ENCODE results near the gene CLCNKA. TPM values are rescaled to one million over a fixed set of nuclear protein-coding genes. Genes with fewer than 3 reads are reported as not detected.

CLCNKA gene
- total and polyA plus RNA-seq, 2 of the 8 experiments (the other 6 are each of a cell fraction or from before 2014, with no cell fraction given) = 0.95 to 2.0 TPM

DNA sequence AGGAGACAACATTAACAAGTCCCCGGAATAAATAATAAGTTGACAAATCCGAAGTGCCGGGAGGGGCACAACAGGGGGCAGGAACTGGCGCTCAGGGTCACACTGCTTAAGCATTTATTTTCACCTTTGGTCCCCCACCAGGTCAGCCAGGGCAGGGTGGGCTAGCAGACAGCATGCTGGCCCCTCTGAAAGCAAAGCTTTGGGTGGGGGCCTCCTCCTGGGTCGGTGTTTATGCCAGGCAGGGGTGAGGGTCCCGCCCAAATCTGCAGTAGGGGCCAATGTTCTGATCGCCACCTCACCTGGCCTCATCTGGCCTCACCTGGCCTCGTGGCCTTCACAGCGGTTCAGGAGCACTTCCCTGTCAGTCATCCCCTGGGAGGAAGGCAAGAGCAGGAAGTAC, 59.8 kb downstream of the CLCNKA start (continued):
- TF ChIP-seq ATF3 (IDR thresholded peaks at IDR 0.05; ENCODE audit: insufficient read depth, low read depth, low read length) = no peak
- no peak for TF ChIP-seq KDM5A (IDR thresholded peaks at IDR 0.05; ENCODE audit: low read length)
- TF ChIP-seq ATF2 (IDR thresholded peaks at IDR 0.05; ENCODE audit: low read length) = no peak
- TF ChIP-seq BCL11A (IDR thresholded peaks at IDR 0.05; ENCODE audit: low read depth in 2 of 2, low read length in 2 of 2) = no peak
- TF ChIP-seq GABPA (IDR thresholded peaks at IDR 0.05; ENCODE audit: borderline replicate concordance, insufficient read depth, low read length) = no peak
